NCI-H128 (cell line): ENCODE results near the gene PROX2.

Experiments used
- DNase-seq: peaks from one replicate; lab custom pipeline; 2025; ENCODE audit not compliant: unreplicated experiment; lab: John Stamatoyannopoulos, UW

PROX2 gene

DNA sequence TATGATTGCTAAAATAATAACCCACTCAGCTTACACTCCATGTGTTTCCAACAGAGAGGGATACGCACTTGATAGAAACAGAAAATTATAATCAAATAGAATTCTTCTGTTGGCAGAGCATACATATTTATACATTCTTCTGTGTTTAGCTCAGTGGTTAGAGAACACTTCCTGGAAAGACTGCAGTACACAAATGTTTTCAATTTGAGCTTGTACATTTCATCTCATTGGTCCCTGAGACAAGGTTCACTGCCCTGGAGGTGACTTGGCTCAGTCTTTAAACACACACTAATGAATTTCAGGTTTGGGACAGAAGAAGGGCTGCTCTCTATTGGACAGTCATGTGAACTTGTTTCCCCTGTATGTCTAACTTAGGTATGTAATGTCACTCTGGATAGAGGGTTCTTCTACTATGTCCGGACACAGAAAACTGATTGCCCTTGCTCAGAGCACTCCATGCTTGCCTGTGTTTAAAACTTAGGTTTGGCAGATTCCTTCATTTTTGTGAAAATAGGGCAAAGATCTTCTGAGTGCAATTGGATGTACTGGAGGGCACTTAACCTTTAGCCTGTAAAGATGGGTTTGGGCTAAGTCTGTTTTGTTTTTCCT is 22.9 kb downstream of the PROX2 start:
- DNase-seq = no peak

DNA sequence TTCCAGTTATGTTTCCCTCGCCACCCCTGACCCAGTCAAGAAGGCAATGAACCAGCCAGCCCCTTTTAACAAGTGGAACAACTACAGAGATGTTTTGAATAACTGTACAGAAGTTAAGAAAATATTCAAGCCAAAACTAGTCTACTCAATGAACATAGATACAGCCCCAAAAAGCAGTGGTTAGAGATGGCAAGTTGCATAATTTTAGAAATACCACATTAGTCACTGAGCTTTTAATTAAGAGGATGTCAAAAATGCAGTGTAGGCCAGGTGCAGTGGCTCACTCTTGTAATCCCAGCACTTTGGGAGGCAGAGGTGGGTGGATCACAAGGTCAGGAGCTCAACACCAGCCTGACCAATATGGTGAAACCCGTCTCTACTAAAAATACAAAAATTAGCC is 27.2 kb downstream of the PROX2 start:
- DNase-seq = no peak

DNA sequence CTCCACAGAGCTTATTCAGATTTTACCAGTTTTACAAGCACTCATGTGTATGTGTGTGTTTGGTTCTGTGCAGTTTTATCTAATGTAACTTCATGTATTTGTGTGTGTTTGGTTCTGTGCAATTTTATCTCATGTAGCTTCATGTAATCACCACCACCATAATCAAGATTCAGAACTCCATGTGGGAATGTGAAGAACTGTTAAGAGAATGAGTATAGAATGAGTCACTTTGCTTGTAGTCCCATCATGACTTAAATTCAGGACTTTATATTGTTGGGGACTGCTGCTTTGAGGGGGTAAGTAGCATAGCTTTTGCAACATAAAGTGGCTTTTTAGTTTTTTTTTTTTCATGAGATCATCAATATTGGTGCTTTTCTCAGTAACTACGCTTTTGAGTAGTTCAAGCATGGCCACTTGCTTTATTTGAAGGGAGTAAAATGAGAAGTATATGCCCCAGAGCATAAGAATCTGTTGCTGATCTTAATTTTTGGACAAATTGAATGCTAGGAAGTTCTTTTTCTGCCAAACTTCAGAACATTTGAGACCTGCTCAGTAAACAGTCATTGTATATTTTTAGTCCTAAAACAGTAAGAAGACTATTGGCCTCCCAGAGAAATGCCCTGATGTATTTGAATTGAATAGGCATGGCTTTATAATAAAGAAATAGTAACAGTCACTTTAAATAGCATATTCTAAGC is 28.8 kb downstream of the PROX2 start:
- DNase-seq = no peak

GRCh38 chr14:74846168-74846567 is 29.8 kb downstream of the PROX2 start:
- DNase-seq = no peak

- DNase-seq = no peak
Observed at GRCh38 chr14:74843653-74844052, 32.3 kb downstream of the PROX2 start.

- DNase-seq = no peak
Observed at GRCh38 chr14:74841230-74842207, 34.4 kb downstream of the PROX2 start.

DNA sequence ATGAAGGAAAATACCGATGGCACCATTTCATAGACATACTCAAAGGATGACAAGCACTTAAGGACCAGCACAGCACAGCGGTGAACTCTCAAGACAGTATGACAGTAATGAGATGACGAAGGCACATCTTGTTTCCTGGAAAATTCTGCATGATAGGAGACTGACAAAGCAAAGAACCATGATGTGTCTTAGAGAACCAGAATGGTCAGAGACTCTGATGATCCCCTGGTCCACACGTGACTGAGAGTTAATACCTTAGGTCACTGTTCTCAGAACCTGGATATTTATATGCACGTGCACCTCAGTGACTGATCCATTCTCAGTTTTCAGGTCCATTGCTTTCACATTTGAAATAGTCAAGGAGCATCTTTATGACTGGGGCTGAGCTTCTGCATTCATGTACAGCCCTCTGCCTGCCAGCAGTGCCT is 35.3 kb downstream of the PROX2 start:
- no peak for DNase-seq

DNA sequence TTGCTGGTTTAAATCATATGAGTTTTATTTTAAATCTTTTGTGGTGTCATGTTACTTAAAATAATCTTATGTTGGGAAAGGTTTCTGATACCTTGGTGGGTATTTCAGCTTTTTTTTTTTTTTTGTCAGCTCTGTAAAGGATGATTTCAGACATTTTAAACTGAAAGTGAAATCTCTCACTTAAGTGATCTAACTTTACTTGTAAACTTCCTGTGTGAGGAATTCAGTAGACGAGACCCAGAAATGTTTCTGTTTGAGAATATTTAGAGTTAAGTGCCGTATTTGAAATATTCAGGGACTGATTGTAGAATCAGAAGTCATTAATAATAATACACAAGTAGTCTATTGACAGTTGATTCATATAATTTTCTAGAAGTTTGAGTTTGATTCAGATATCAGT is 37.8 kb downstream of the PROX2 start:
- no peak for DNase-seq

DNA sequence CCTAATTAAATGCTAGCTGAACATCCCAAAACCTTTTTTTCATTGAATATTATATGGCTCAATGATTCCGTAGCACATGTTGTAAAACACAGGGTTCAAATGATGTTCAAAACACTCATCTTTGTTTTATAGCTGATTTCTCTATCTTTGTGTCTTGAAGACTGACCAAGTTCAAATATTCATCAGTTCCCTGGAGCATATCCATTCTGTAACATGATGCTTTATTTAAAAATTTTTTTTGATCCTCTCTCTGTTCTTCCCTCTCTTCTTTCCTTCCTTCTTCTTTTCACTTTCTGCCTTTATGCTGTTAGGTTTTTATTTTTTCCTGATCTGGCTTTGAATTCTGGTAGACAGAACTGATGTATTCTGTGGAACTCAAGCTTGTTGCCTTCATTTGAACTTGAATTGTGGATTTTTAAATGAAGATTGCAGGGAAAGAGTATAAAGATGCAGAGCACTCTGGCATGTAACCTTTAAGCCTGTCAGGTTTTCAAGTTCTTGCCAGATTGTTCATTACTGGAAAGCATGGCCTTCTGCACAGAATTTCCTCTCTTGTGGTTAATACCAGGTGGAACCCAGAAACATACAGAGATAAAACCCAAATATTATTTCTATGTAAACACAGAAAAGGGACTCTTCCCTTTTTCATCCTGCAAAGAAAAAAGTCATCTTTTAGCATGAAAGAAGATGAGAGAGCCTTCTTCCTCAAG is 39.5 kb downstream of the PROX2 start:
- DNase-seq = no peak

- no peak for DNase-seq
Observed at GRCh38 chr14:74835645-74836250, 40.2 kb downstream of the PROX2 start.

DNA sequence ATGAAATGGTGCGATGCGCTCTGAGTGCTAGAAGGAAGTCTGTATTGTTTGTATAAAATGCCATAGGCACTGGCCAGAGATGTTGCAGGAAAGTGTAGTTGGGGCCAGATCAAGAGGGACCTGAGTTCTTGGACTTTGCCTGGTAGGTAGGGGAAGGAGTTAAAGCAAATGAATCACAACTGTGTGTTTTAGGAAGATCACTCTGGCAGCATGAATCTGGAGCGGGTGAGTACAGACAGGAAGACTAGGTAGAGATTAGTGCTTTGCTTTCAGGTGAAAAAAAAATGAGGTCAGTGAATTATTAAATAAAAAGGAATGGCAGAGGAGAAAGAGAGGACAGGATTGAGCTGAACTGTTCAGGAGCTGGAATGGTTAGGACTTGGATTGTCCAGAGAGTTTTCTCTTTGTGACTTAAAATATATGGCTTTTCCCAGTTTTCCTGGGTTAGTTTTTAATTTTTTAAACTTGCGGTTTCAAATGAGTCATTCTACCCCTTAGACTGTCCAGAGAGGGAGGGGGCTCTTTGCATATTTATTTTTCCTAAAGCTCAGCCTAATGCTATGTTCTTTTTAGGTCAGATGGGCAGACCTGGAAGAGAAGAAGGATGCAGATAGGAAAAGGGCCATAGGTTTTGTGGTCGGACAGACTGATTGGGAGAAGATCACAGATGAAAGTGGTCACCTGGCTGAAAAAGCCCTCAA is 41.1 kb downstream of the PROX2 start:
- no peak for DNase-seq

DNA sequence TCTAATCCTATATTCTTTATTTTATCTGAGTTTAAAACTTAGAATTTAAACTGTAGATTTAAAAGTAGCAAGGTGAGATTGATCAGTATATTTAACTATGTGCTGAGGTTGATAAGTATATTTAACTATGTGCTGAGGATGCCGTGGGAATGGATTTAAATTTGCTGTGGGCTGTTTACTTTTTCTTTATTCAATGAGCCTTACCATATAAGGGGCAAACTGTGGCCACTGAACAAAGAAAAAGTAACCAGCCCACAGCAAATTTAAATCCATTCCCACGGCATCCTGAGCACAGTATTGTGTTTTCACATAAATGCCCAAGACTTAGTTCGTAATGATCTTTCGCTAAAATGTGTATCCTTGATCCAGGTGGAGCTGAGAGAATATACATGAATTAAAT is 43.1 kb downstream of the PROX2 start:
- DNase-seq = no peak

GRCh38 chr14:74829251-74829650 is 46.7 kb downstream of the PROX2 start:
- no peak for DNase-seq

- DNase-seq = no peak
Observed at GRCh38 chr14:74826574-74826973, 49.4 kb downstream of the PROX2 start.
